HG03097 (cell line): ENCODE measurements around the gene NCMAP.

Experiments used
- ATAC-seq: cut with Tn5 transposase; IDR thresholded peaks from one replicate; pipeline ENCODE4 v1.9.1; 2021; ENCODE audit not compliant: unreplicated experiment, low FRiP score

The NCMAP gene

GRCh38 chr1:24567792-24568388 is 12.0 kb downstream of the NCMAP start:
- ATAC-seq, result no peak

GRCh38 chr1:24568475-24568874 is 12.6 kb downstream of the NCMAP start:
- ATAC-seq, result no peak

- no peak for ATAC-seq
Measured at GRCh38 chr1:24570265-24571125, 14.6 kb downstream of the NCMAP start.

- ATAC-seq, result no peak
Measured at GRCh38 chr1:24572301-24572700, 16.4 kb downstream of the NCMAP start.

GRCh38 chr1:24575905-24576587 is 20.2 kb downstream of the NCMAP start:
- ATAC-seq, result no peak

GRCh38 chr1:24578846-24579245 is 23.0 kb downstream of the NCMAP start:
- ATAC-seq, result no peak

GRCh38 chr1:24580756-24581155 is 24.9 kb downstream of the NCMAP start:
- no peak for ATAC-seq

- no peak for ATAC-seq
Measured at GRCh38 chr1:24584171-24584647, 28.3 kb downstream of the NCMAP start.

GRCh38 chr1:24586119-24586518 is 30.2 kb downstream of the NCMAP start:
- no peak for ATAC-seq

GRCh38 chr1:24586970-24587820 is 31.3 kb downstream of the NCMAP start:
- ATAC-seq, result no peak

GRCh38 chr1:24588573-24588972 is 32.7 kb downstream of the NCMAP start:
- no peak for ATAC-seq

- no peak for ATAC-seq
Measured at GRCh38 chr1:24589200-24589599, 33.3 kb downstream of the NCMAP start.

- ATAC-seq, result no peak
Measured at GRCh38 chr1:24591781-24592180, 35.9 kb downstream of the NCMAP start.

- no peak for ATAC-seq
Measured at GRCh38 chr1:24594328-24594598, 38.4 kb downstream of the NCMAP start.

GRCh38 chr1:24596401-24596880 is 40.6 kb downstream of the NCMAP start:
- no peak for ATAC-seq

GRCh38 chr1:24599265-24599664 is 43.4 kb downstream of the NCMAP start:
- no peak for ATAC-seq

GRCh38 chr1:24600551-24600950 is 44.7 kb downstream of the NCMAP start:
- ATAC-seq, result no peak

- no peak for ATAC-seq
Measured at GRCh38 chr1:24605534-24606295, 49.8 kb downstream of the NCMAP start.

GRCh38 chr1:24606296-24606605 is 50.4 kb downstream of the NCMAP start:
- no peak for ATAC-seq

- ATAC-seq, result no peak
Measured at GRCh38 chr1:24606621-24607020, 50.7 kb downstream of the NCMAP start.
